Liver (tissue), 9 donors: Measurements from ENCODE around the gene PRXL2A. TPM values are rescaled to one million over a fixed set of nuclear protein-coding genes. Genes with fewer than 3 reads are reported as not detected.

Experiments used
- DNase-seq: peaks from one replicate; pipeline ENCODE4 v3.0.0-alpha.2; 2017; ENCODE audit warnings: low spot score
- H3K27ac ChIP-seq, 2 donors: one replicate each; pipeline ENCODE4 v1.7.0; 2013; ENCODE audit warnings: inconsistent platforms in 2 of 2, low read length in 2 of 2, control low read depth in 1 of 2, low read depth in 1 of 2, mild to moderate bottlenecking in 1 of 2
- H3K27me3 ChIP-seq, 4 donors: one replicate each; pipeline versions ENCODE4 v1.6.1 to v1.7.0; 2013; ENCODE audit warnings: low read length in 3 of 4, inconsistent platforms in 1 of 4, mild to moderate bottlenecking in 1 of 4, moderate library complexity in 1 of 4; ENCODE audit not compliant: control insufficient read depth in 4 of 4, insufficient read depth in 4 of 4
- H3K36me3 ChIP-seq, 4 donors: one replicate each; pipeline versions ENCODE4 v1.6.1 to v1.7.0; 2013; ENCODE audit warnings: low read length in 3 of 4, mild to moderate bottlenecking in 3 of 4, low read depth in 1 of 4, moderate library complexity in 1 of 4; ENCODE audit not compliant: control insufficient read depth in 4 of 4, insufficient read depth in 3 of 4
- H3K4me1 ChIP-seq, 4 donors: one replicate each; pipeline versions ENCODE4 v1.6.1 to v1.7.0; 2013; ENCODE audit warnings: low read length in 3 of 4, mild to moderate bottlenecking in 3 of 4, moderate library complexity in 1 of 4; ENCODE audit not compliant: control insufficient read depth in 4 of 4, insufficient read depth in 4 of 4
- H3K4me3 ChIP-seq, 3 donors: one replicate each; pipeline versions ENCODE4 v1.6.1 to v1.7.0; 2013; ENCODE audit warnings: low read length in 3 of 3, control low read depth in 1 of 3, low read depth in 1 of 3, mild to moderate bottlenecking in 1 of 3
- H3K9ac ChIP-seq, 2 donors: one replicate each; pipeline ENCODE4 v1.7.0; 2013; ENCODE audit warnings: low read length in 2 of 2, mild to moderate bottlenecking in 2 of 2, moderate library complexity in 2 of 2, control low read depth in 1 of 2, low read depth in 1 of 2
- H3K9me3 ChIP-seq, 4 donors: one replicate each; pipeline versions ENCODE4 v1.6.1 to v1.7.0; 2013; ENCODE audit warnings: low read length in 3 of 4; ENCODE audit not compliant: control insufficient read depth in 4 of 4
- ATF3 ChIP-seq: IDR thresholded peaks from 2 replicates; pipeline ENCODE4 v1.6.1; 2016; ENCODE audit warnings: antibody characterized with exemption
- CTCF ChIP-seq: fragments of 150-350 bp; IDR thresholded peaks from 2 replicates; pipeline ENCODE4 v1.5.1; 2017; ENCODE audit warnings: improper control_type of control experiment, low read depth, low read length; ENCODE audit not compliant: missing input control
- EGR1 ChIP-seq, 2 donors: IDR thresholded peaks; 2 replicates each; pipeline ENCODE4 v1.6.1; 2016 to 2018; ENCODE audit warnings: antibody characterized with exemption in 2 of 2, low read depth in 2 of 2
- FOXA1 ChIP-seq: IDR thresholded peaks from 2 replicates; pipeline ENCODE4 v1.6.1; 2016; ENCODE audit warnings: antibody characterized with exemption
- FOXA2 ChIP-seq: IDR thresholded peaks from 2 replicates; pipeline ENCODE4 v1.6.1; 2016; ENCODE audit warnings: antibody characterized with exemption
- GABPA ChIP-seq, 2 donors: IDR thresholded peaks in 1 of 2; conservative IDR thresholded peaks in 1 of 2; 2 replicates each; pipeline ENCODE4 v1.6.1; 2016; ENCODE audit warnings: antibody characterized with exemption in 2 of 2, mild to moderate bottlenecking in 1 of 2, moderate library complexity in 1 of 2
- HNF4A ChIP-seq, 2 donors: conservative IDR thresholded peaks; 2 replicates each; pipeline ENCODE4 v1.6.1; 2016; ENCODE audit warnings: antibody characterized with exemption in 2 of 2, mild to moderate bottlenecking in 2 of 2
- HNF4G ChIP-seq: IDR thresholded peaks from 2 replicates; pipeline ENCODE4 v1.6.1; 2016; ENCODE audit warnings: antibody characterized with exemption
- JUND ChIP-seq, 2 donors: IDR thresholded peaks; 2 replicates each; pipeline ENCODE4 v1.6.1; 2016; ENCODE audit warnings: antibody characterized with exemption in 2 of 2
- MAX ChIP-seq: IDR thresholded peaks from 2 replicates; pipeline ENCODE4 v1.6.1; 2016; ENCODE audit warnings: antibody characterized with exemption
- NR2F2 ChIP-seq: IDR thresholded peaks from 2 replicates; pipeline ENCODE4 v1.6.1; 2016; ENCODE audit warnings: antibody characterized with exemption
- RAD21 ChIP-seq, 2 donors: IDR thresholded peaks; 2 replicates each; pipeline ENCODE4 v1.6.1; 2016; ENCODE audit warnings: antibody characterized with exemption in 2 of 2, mild to moderate bottlenecking in 2 of 2
- REST ChIP-seq: IDR thresholded peaks from 2 replicates; pipeline ENCODE4 v1.6.1; 2016; ENCODE audit warnings: antibody characterized with exemption, mild to moderate bottlenecking
- RXRA ChIP-seq, 2 donors: IDR thresholded peaks; 2 replicates each; pipeline ENCODE4 v1.6.1; 2017 to 2018; ENCODE audit warnings: antibody characterized with exemption in 2 of 2, mild to moderate bottlenecking in 1 of 2
- SP1 ChIP-seq: IDR thresholded peaks from 2 replicates; pipeline ENCODE4 v1.6.1; 2018; ENCODE audit warnings: antibody characterized with exemption, mild to moderate bottlenecking
- TAF1 ChIP-seq: conservative IDR thresholded peaks from 2 replicates; pipeline ENCODE4 v1.6.1; 2016; ENCODE audit warnings: antibody characterized with exemption, mild to moderate bottlenecking
- YY1 ChIP-seq: IDR thresholded peaks from 2 replicates; pipeline ENCODE4 v1.6.1; 2016; ENCODE audit warnings: antibody characterized with exemption, mild to moderate bottlenecking
- ZBTB33 ChIP-seq: IDR thresholded peaks from 2 replicates; pipeline ENCODE4 v1.6.1; 2016; ENCODE audit warnings: antibody characterized with exemption
- WGBS: extraction: QIAGEN DNeasy Blood & Tissue Kit; methylation state at CpG from one replicate; pipeline ENCODE4 v1.1.7; 2013; 5-methylcytosine and 5-hydroxymethylcytosine counted together
- polyA plus RNA-seq, 2 donors: library from polyadenylated mRNA; stranded (reverse) in 1 of 2; unstranded in 1 of 2; fragments of 200-250 nt in 1 of 2; fragments of >200 nt in 1 of 2; fragmentation: Nextera tagmentation in 1 of 2; extraction: Ambion mirVana in 1 of 2; gene quantifications; one replicate each; pipeline versions ENCODE4 v1.2.1 to v1.2.3, GENCODE V29; 2013 to 2015
- total RNA-seq, 2 donors: library from RNA; depleted of rRNA; stranded (reverse); fragments of >200 nt; gene quantifications; one replicate each; pipeline ENCODE4 v1.2.3, GENCODE V29; 2014
- donor health status: healthy.
- donor health status: healthy.
- donor health status: healthy.
- donor health status: healthy.
- donor health status: healthy.

The PRXL2A gene
- total and polyA plus RNA-seq, 4 donors = 48.5 to 87.4 (median 54.1) TPM

GRCh38 chr10:80470266-80470665, 61.9 kb downstream of the PRXL2A start:
- no peak overlapping the region for H3K9ac ChIP-seq
- no peak overlapping the region for H3K4me3 ChIP-seq
- no peak overlapping the region for H3K27ac ChIP-seq
- no peaks in the 10 kb centered on the region for H3K27me3 ChIP-seq
- H3K9me3 ChIP-seq = no peaks in the 10 kb centered on the region
- TF ChIP-seq ZBTB33 (no peak), REST (no peak), HNF4G (no peak), JUND (IDR thresholded peaks at IDR 0.05) (no peak), MAX (no peak)
- H3K4me1 ChIP-seq = peaks cover 4 to 23% (median 19%) of the 10 kb centered on the region in 4 donors
- WGBS = 97% methylated on average over 3 of the region's 3 CpGs
- H3K36me3 ChIP-seq = no peaks in the 10 kb centered on the region
- DNase-seq = no peak

GRCh38 chr10:80471001-80471400, 62.6 kb downstream of the PRXL2A start:
- Histone ChIP-seq H3K4me1 (peaks cover 4 to 22% (median 19%) of the 10 kb centered on the region in 4 donors), H3K27ac (no peak overlapping the region), H3K36me3 (no peaks in the 10 kb centered on the region), H3K9me3 (no peaks in the 10 kb centered on the region), H3K9ac (no peak overlapping the region), H3K27me3 (no peaks in the 10 kb centered on the region), H3K4me3 (no peak overlapping the region)
- no peak for DNase-seq
- TF ChIP-seq GABPA (IDR thresholded peaks at IDR 0.05 in 1 of 2, conservative IDR thresholded peaks at IDR 0.05 in 1 of 2) (no peak), JUND (IDR thresholded peaks at IDR 0.05) (no peak), MAX (no peak), HNF4A (conservative IDR thresholded peaks at IDR 0.05) (no peak), FOXA1 (no peak), NR2F2 (no peak), RXRA (IDR thresholded peaks at IDR 0.05) (no peak), RAD21 (IDR thresholded peaks at IDR 0.05) (no peak), ATF3 (no peak), ZBTB33 (no peak), FOXA2 (no peak), REST (no peak), EGR1 (IDR thresholded peaks at IDR 0.05; ENCODE audit: low read depth in 2 of 2) (no peak), SP1 (no peak), CTCF (no peak), HNF4G (no peak), TAF1 (no peak), YY1 (no peak)
- 92% methylated on average over 3 of the region's 3 CpGs for WGBS
